Sigmoid colon (tissue), 4 donors: ENCODE measurements around the gene ZNF492.

ENCODE experiments used
- CTCF ChIP-seq, 4 experiments: fragments of 450-650 bp in 3 of 4; fragments of 200-600 bp in 1 of 4; IDR thresholded peaks; one replicate each; pipeline ENCODE4 v1.5.1; 2016 to 2019; ENCODE audit warnings: antibody characterized with exemption in 4 of 4, mild to moderate bottlenecking in 3 of 4, moderate library complexity in 2 of 4
- EP300 ChIP-seq, 4 donors: sonication (generic); formaldehyde crosslinking; IDR thresholded peaks; one replicate each; pipeline ENCODE4 v1.6.1; 2017; ENCODE audit warnings: antibody characterized with exemption in 4 of 4
- POLR2A ChIP-seq, 2 donors: fragments of 450-650 bp; IDR thresholded peaks; one replicate each; pipeline ENCODE4 v1.6.1; 2016; ENCODE audit warnings: antibody characterized with exemption in 2 of 2, mild to moderate bottlenecking in 2 of 2, moderate library complexity in 2 of 2

- TF ChIP-seq CTCF (IDR thresholded peaks at IDR 0.05) (no peak), POLR2A (IDR thresholded peaks at IDR 0.05) (no peak), EP300 (IDR thresholded peaks at IDR 0.05) (no peak)
These were observed 10.3 kb upstream of the ZNF492 start for GRCh38 chr19:22623841-22624221.
